Measurements from ENCODE around the gene FARP2.
"Not testable (repeated sequence)": the region's sequence is repeated elsewhere in the genome, so short reads cannot be mapped to it uniquely, and the experiment has no call there.

The FARP2 gene

GRCh38 chr2:241368643-241369042 lies 12.6 kb downstream of the FARP2 start:
- DNase-seq, result no peak

- DNase-seq, result no peak
These were observed 16.4 kb downstream of the FARP2 start for GRCh38 chr2:241372361-241372992.

GRCh38 chr2:241373446-241373845 lies 17.4 kb downstream of the FARP2 start:
- no peak for DNase-seq

GRCh38 chr2:241373906-241374305 lies 17.8 kb downstream of the FARP2 start:
- not testable (repeated sequence) for DNase-seq

- no peak for DNase-seq
These were observed 19.2 kb downstream of the FARP2 start for GRCh38 chr2:241375300-241375699.

- DNase-seq, result no peak
These were observed 20.7 kb downstream of the FARP2 start for GRCh38 chr2:241376808-241377207.

GRCh38 chr2:241378816-241379215 lies 22.7 kb downstream of the FARP2 start:
- DNase-seq, result no peak

- no peak for DNase-seq
These were observed 23.7 kb downstream of the FARP2 start for GRCh38 chr2:241379481-241380480.

GRCh38 chr2:241381872-241382271 lies 25.8 kb downstream of the FARP2 start:
- DNase-seq, result no peak

- not testable (repeated sequence) for DNase-seq
These were observed 29.4 kb downstream of the FARP2 start for GRCh38 chr2:241385450-241385849.

GRCh38 chr2:241386519-241386918 lies 30.4 kb downstream of the FARP2 start:
- DNase-seq, result no peak

GRCh38 chr2:241389697-241390096 lies 33.6 kb downstream of the FARP2 start:
- no peak for DNase-seq

- no peak for DNase-seq
These were observed 34.5 kb downstream of the FARP2 start for GRCh38 chr2:241390301-241391206.

- no peak for DNase-seq
These were observed 36.0 kb downstream of the FARP2 start for GRCh38 chr2:241391892-241392665.

GRCh38 chr2:241392753-241393152 lies 36.7 kb downstream of the FARP2 start:
- DNase-seq, result not testable (repeated sequence)

- no peak for DNase-seq
These were observed 37.6 kb downstream of the FARP2 start for GRCh38 chr2:241393524-241394196.

GRCh38 chr2:241396809-241397208 lies 40.7 kb downstream of the FARP2 start:
- not testable (repeated sequence) for DNase-seq

- DNase-seq, result no peak
These were observed 44.1 kb downstream of the FARP2 start for GRCh38 chr2:241399941-241400922.

GRCh38 chr2:241408849-241409248 lies 52.8 kb downstream of the FARP2 start:
- no peak for DNase-seq

- DNase-seq, result no peak
These were observed 54.7 kb downstream of the FARP2 start for GRCh38 chr2:241410739-241411176.
